H1 (cell line): ENCODE measurements around the gene TSC22D1. TPM values are rescaled to one million over a fixed set of nuclear protein-coding genes. Genes with fewer than 3 reads are reported as not detected.

Experiments
- CTCF ChIA-PET: fragments of 300-600 bp; sonication (Branson Sonifier 250); formaldehyde crosslinking; loops from one replicate; lab custom pipeline; 2021; ENCODE audit not compliant: partially characterized antibody; lab: Charles Lee
- POLR2A ChIA-PET: fragments of 300-600 bp; sonication (Branson Sonifier 250); formaldehyde crosslinking; loops from one replicate; lab custom pipeline; 2021; ENCODE audit warnings: inconsistent platforms; ENCODE audit not compliant: partially characterized antibody; lab: Charles Lee
- DNase-seq, 2 experiments: peaks; one replicate each; pipeline versions ENCODE4 v3.0.0 to v3.0.0-alpha.2; 2010 to 2022; ENCODE audit warnings: low spot score in 2 of 2, low read depth in 1 of 2, mixed read lengths in 1 of 2
- FAIRE-seq: peaks from 2 replicates; lab custom pipeline; 2011; peaks lifted over from hg19 to GRCh38; lab: Jason Lieb, UNC
- H2AFZ ChIP-seq: 2 replicates; pipeline ENCODE4 v1.8.1; 2012; ENCODE audit warnings: low read length, inconsistent platforms
- H2AK5ac ChIP-seq: 2 replicates; pipeline ENCODE4 v1.6.1; 2013; ENCODE audit warnings: low read depth, low read length
- H2BK120ac ChIP-seq: replicated peaks from 2 replicates; pipeline ENCODE3; 2013; ENCODE audit warnings: low read depth, low read length, inconsistent platforms
- H2BK12ac ChIP-seq: 2 replicates; pipeline ENCODE4 v1.6.1; 2013; ENCODE audit warnings: low read depth, low read length
- H2BK15ac ChIP-seq: 2 replicates; pipeline ENCODE4 v1.6.1; 2013; ENCODE audit warnings: low read length
- H2BK20ac ChIP-seq: 2 replicates; pipeline ENCODE4 v1.6.1; 2013; ENCODE audit warnings: low read length
- H2BK5ac ChIP-seq: 2 replicates; pipeline ENCODE4 v1.6.1; 2013; ENCODE audit warnings: low read depth, low read length
- H3K14ac ChIP-seq: 2 replicates; pipeline ENCODE4 v1.6.1; 2013; ENCODE audit warnings: inconsistent platforms; ENCODE audit not compliant: insufficient read length
- H3K18ac ChIP-seq: 2 replicates; pipeline ENCODE4 v1.6.1; 2013; ENCODE audit warnings: low read length; ENCODE audit errors: extremely low read depth
- H3K23ac ChIP-seq: 2 replicates; pipeline ENCODE4 v1.6.1; 2013; ENCODE audit warnings: inconsistent platforms; ENCODE audit not compliant: insufficient read length
- H3K23me2 ChIP-seq: 2 replicates; pipeline ENCODE4 v1.6.1; 2013; ENCODE audit warnings: low read depth, low read length
- H3K27ac ChIP-seq: 2 replicates; pipeline ENCODE4 v1.6.1; 2011; ENCODE audit warnings: low read depth, low read length, inconsistent platforms
- H3K27me3 ChIP-seq, 4 experiments: replicated peaks in 1 of 4; 1 replicate in 1 of 4; 2 replicates in 3 of 4; pipeline versions ENCODE4 v1.6.1 to v1.8.1; 2011 to 2013; ENCODE audit warnings: low read length in 3 of 4, mild to moderate bottlenecking in 3 of 4, inconsistent platforms in 2 of 4, mixed read lengths in 2 of 4, moderate library complexity in 1 of 4; ENCODE audit not compliant: control insufficient read depth in 3 of 4, insufficient read depth in 3 of 4; ENCODE audit errors: extremely low read depth in 1 of 4
- H3K36me3 ChIP-seq, 4 experiments: 2 replicates each; pipeline versions ENCODE4 v1.6.1 to v1.8.1; 2011 to 2013; ENCODE audit warnings: mild to moderate bottlenecking in 4 of 4, low read length in 3 of 4, moderate library complexity in 2 of 4, control low read depth in 1 of 4, inconsistent platforms in 1 of 4; ENCODE audit not compliant: insufficient read depth in 4 of 4, control insufficient read depth in 2 of 4
- H3K4ac ChIP-seq: replicated peaks from 2 replicates; pipeline ENCODE3; 2013; ENCODE audit warnings: low read length, low read depth, mixed read lengths, inconsistent platforms; ENCODE audit not compliant: insufficient read length
- H3K4me1 ChIP-seq, 4 experiments: replicated peaks in 1 of 4; 1 replicate in 1 of 4; 2 replicates in 3 of 4; pipeline versions ENCODE4 v1.6.1 to v1.8.1; 2011 to 2013; ENCODE audit warnings: low read length in 3 of 4, inconsistent platforms in 2 of 4, mixed read lengths in 1 of 4; ENCODE audit not compliant: insufficient read depth in 4 of 4, control insufficient read depth in 3 of 4
- H3K4me2 ChIP-seq, 2 experiments: 2 replicates each; pipeline versions ENCODE4 v1.6.1 to v1.8.1; 2011 to 2013; ENCODE audit warnings: low read depth in 2 of 2, low read length in 2 of 2, control low read depth in 1 of 2, inconsistent platforms in 1 of 2, mild to moderate bottlenecking in 1 of 2; ENCODE audit not compliant: insufficient read depth in 1 of 2
- H3K4me3 ChIP-seq, 4 experiments: fragments of 200-600, 300-600 bp in 1 of 4; sonication (generic), shearing (Covaris generic), sonication (Bioruptor Twin) in 1 of 4; 2 replicates each; pipeline versions ENCODE4 v1.5.1 to v1.8.1; 2011 to 2016; ENCODE audit warnings: low read length in 4 of 4, low read depth in 3 of 4, control low read depth in 2 of 4, inconsistent platforms in 2 of 4, mild to moderate bottlenecking in 2 of 4, mixed read lengths in 1 of 4, moderate library complexity in 1 of 4; ENCODE audit not compliant: insufficient read depth in 2 of 4; ENCODE audit errors: extremely low read depth in 1 of 4
- H3K56ac ChIP-seq: replicated peaks from 2 replicates; pipeline ENCODE3; 2013; ENCODE audit warnings: low read depth, mild to moderate bottlenecking, mixed read lengths, low read length, inconsistent platforms; ENCODE audit not compliant: insufficient read length
- H3K79me1 ChIP-seq: 2 replicates; pipeline ENCODE4 v1.6.1; 2013; ENCODE audit warnings: low read depth, low read length, control low read depth
- H3K79me2 ChIP-seq, 2 experiments: 2 replicates each; pipeline versions ENCODE4 v1.6.1 to v1.8.1; 2012 to 2013; ENCODE audit warnings: low read length in 2 of 2, mild to moderate bottlenecking in 2 of 2, inconsistent platforms in 1 of 2; ENCODE audit not compliant: insufficient read depth in 2 of 2, control insufficient read depth in 1 of 2
- H3K9ac ChIP-seq, 4 experiments: replicated peaks in 1 of 4; 1 replicate in 1 of 4; 2 replicates in 3 of 4; pipeline versions ENCODE4 v1.6.1 to v1.8.1; 2011 to 2013; ENCODE audit warnings: low read depth in 3 of 4, low read length in 3 of 4, control low read depth in 2 of 4, mild to moderate bottlenecking in 2 of 4, moderate library complexity in 2 of 4, inconsistent platforms in 1 of 4; ENCODE audit errors: extremely low read depth in 1 of 4
- H3K9me3 ChIP-seq, 2 experiments: 2 replicates each; pipeline versions ENCODE4 v1.6.1 to v1.8.1; 2012 to 2013; ENCODE audit warnings: mild to moderate bottlenecking in 2 of 2, moderate library complexity in 2 of 2, control low read depth in 1 of 2, inconsistent platforms in 1 of 2, low read depth in 1 of 2, low read length in 1 of 2, mixed read lengths in 1 of 2; ENCODE audit not compliant: insufficient read depth in 2 of 2
- H4K20me1 ChIP-seq, 2 experiments: replicated peaks in 1 of 2; 2 replicates each; pipeline versions ENCODE3 to v1.8.1; 2011 to 2013; ENCODE audit warnings: inconsistent platforms in 2 of 2, low read length in 2 of 2, mild to moderate bottlenecking in 1 of 2; ENCODE audit not compliant: insufficient read depth in 2 of 2, control insufficient read depth in 1 of 2
- H4K5ac ChIP-seq: 2 replicates; pipeline ENCODE4 v1.6.1; 2013; ENCODE audit warnings: low read length, low read depth, mixed read lengths, inconsistent platforms; ENCODE audit not compliant: insufficient read length
- H4K8ac ChIP-seq: 2 replicates; pipeline ENCODE4 v1.8.0; 2013; ENCODE audit warnings: mild to moderate bottlenecking, moderate library complexity, low read length, inconsistent platforms; ENCODE audit not compliant: insufficient read depth; ENCODE audit errors: extremely low read depth
- H4K91ac ChIP-seq: replicated peaks from 2 replicates; pipeline ENCODE3; 2013; ENCODE audit warnings: low read length, mixed read lengths, inconsistent platforms; ENCODE audit not compliant: insufficient read length
- CBX8 ChIP-seq: fragments of 300-800, 300-1000 bp; sonication (generic); IDR thresholded peaks from 2 replicates; pipeline ENCODE4 v1.7.1; 2016; ENCODE audit warnings: low read depth, low read length, borderline replicate concordance
- CHD2 ChIP-seq: IDR thresholded peaks from 2 replicates; pipeline ENCODE4 v1.6.1; 2012; ENCODE audit warnings: low read length, improper control_type of control experiment
- CREB1 ChIP-seq: IDR thresholded peaks from 2 replicates; pipeline ENCODE4 v1.6.1; 2012; ENCODE audit warnings: inconsistent platforms
- CTBP2 ChIP-seq: IDR thresholded peaks from 2 replicates; pipeline ENCODE4 v1.7.0; 2011; ENCODE audit warnings: borderline replicate concordance, mild to moderate bottlenecking, moderate library complexity, mixed read lengths, low read length; ENCODE audit not compliant: insufficient read depth, insufficient read length
- polyA plus RNA-seq, 7 experiments: library from polyadenylated mRNA; depleted of rRNA in 3 of 7; stranded (reverse) in 5 of 7; unstranded in 2 of 7; fragments of >200 nt in 5 of 7; fragments of 200-250 nt in 2 of 7; gene quantifications; 1 replicate in 5 of 7; 2 replicates in 1 of 7; 4 replicates in 1 of 7; pipeline versions ENCODE4 v1.2.1 to v1.2.3, GENCODE V29; 2011 to 2013; ENCODE audit warnings: missing spikeins in 2 of 7, mixed read lengths in 2 of 7
- total RNA-seq: library from RNA; stranded (reverse); fragmentation: NEBNext Ultra II Directional; extraction: Animal tissue kit (Norgen Biotek cat#: 25700); gene quantifications from 2 replicates; pipeline ENCODE4 v1.2.1, GENCODE V29; 2021

Gene TSC22D1
- total and polyA plus RNA-seq, 2 of the 8 experiments (the other 6 are each of a cell fraction or from before 2014, with no cell fraction given), result 52.6 to 80.9 TPM

DNA sequence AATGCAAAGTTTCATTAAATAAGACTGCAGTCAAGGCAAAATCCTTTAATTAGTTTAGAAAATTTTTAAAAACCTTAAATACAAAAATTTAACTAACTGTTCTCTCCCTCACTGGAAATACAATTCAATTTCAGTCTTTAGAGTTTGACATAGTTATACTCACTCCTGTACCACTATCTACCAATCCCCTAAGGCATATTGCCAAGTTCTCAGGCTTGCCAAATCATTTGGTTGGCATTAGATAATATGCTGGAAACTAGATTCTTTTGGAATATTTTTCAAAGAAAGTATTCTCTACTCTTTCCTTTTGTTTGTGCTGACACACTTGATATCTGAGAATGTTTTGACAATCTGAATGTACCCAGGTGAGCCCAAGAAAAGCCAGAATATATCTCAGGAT, 77.2 kb downstream of the TSC22D1 start:
- Histone ChIP-seq H3K18ac (no peak overlapping the region), H3K4me3 (no peak overlapping the region), H3K79me1 (no peaks in the 10 kb centered on the region), H3K23me2 (no peaks in the 10 kb centered on the region; the same call in 1 of the 2 replicates), H4K8ac (no peak overlapping the region), H3K36me3 (no peaks in the 10 kb centered on the region; a peak in 1 of 8 replicates), H2BK20ac (no peak overlapping the region), H2BK15ac (no peak overlapping the region), H4K20me1 (no peaks in the 10 kb centered on the region), H3K9me3 (no peaks in the 10 kb centered on the region), H3K9ac (no peak overlapping the region), H2BK120ac (no peak overlapping the region), H3K4ac (no peak overlapping the region), H3K79me2 (peaks cover 0 to 44% of the 10 kb centered on the region in 2 experiments; a peak in 2 of 4 replicates), H3K14ac (no peak overlapping the region), H2BK12ac (no peak overlapping the region), H4K5ac (no peak overlapping the region), H2AFZ (no peak overlapping the region), H3K56ac (no peak overlapping the region), H3K4me2 (no peak overlapping the region), H2BK5ac (no peak overlapping the region), H4K91ac (no peak overlapping the region), H3K27ac (no peak overlapping the region), H3K23ac (no peak overlapping the region), H3K4me1 (peaks cover 0 to under 1% (median 0%) of the 10 kb centered on the region in 4 experiments; a peak in 2 of 7 replicates), H3K27me3 (no peaks in the 10 kb centered on the region), H2AK5ac (no peak overlapping the region)
- ChIA-PET POLR2A (no interaction called here), CTCF (no interaction called here)
- TF ChIP-seq CBX8 (no peak), CHD2 (no peak), CTBP2 (no peak), CREB1 (no peak)
- DNase-seq (no peak), FAIRE-seq (no peak)
